NCI-H2107 treated with DMSO at 0.1 percent for 48 hours (cell line): ENCODE data around the gene CTNNBIP1.

Source experiments
- DNase-seq: peaks from one replicate; lab custom pipeline; 2025; ENCODE audit not compliant: unreplicated experiment; lab: John Stamatoyannopoulos, UW

The CTNNBIP1 gene

DNA sequence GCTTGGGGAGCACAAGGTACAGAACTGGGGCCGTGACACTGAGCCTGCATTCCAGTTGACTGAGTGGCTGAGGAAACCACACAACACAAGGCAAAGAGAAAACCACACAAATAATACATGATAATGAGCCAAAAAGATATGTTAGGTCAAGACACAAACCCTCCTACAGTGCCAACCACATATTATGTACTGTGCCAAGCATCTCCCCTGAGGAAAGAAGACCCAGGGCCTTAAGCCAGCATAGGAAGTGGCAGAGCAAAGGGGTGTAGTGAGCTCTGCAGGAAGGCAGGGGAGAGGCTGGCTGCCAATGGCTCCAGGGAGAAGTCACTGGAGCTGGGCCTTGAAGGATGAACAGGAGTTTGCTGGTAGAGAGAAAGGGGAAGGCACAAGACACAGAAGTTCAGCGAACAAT, 28.2 kb downstream of the CTNNBIP1 start:
- no peak for DNase-seq

- no peak for DNase-seq
Measured at GRCh38 chr1:9878404-9878803, 31.7 kb downstream of the CTNNBIP1 start.

DNA sequence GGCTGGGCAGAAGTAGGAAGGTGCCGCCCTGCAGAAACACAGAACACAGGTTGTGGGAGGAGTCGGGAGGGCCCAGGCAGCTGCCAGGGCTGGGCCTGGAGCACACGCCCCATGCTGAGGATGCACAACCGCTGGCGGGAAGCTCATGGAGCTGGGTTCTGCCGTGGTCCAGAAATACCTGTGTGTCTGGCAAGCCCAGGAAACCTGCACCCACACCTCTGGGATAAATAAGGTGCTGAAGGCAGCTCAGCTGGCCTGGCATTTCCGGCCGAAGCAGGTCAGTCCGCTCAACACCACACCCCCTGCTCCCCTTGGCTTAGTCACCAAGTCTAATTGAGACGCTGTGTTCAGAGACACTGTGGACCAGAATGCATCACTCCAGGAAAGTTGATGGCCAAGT, 32.1 kb downstream of the CTNNBIP1 start:
- no peak for DNase-seq

- no peak for DNase-seq
Measured at GRCh38 chr1:9875636-9876000, 34.5 kb downstream of the CTNNBIP1 start.

- no peak for DNase-seq
Measured at GRCh38 chr1:9874959-9875635, 35.0 kb downstream of the CTNNBIP1 start.

DNA sequence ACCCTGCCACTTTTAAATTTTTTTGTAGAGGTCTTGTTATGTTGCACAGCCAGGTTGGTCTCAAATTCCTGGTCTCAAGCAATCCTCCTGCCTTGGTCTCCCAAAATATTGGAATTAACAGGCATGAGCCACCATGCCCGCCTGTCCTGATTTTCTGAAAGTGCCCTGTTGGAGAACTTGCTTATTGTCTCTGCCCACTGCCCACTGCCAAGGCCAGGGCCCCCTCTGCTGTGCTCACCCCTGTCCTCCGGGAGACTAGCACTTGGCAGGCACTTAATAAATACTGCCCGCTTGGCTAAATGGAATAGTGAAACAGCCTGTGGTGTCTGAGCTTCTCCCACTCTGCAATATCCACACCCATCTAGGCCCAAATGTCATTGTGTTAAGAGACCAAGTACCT, 35.7 kb downstream of the CTNNBIP1 start:
- DNase-seq, result no peak

- DNase-seq, result no peak
Measured at GRCh38 chr1:9873992-9874391, 36.1 kb downstream of the CTNNBIP1 start.

GRCh38 chr1:9873385-9873784, 36.7 kb downstream of the CTNNBIP1 start:
- DNase-seq, result no peak

DNA sequence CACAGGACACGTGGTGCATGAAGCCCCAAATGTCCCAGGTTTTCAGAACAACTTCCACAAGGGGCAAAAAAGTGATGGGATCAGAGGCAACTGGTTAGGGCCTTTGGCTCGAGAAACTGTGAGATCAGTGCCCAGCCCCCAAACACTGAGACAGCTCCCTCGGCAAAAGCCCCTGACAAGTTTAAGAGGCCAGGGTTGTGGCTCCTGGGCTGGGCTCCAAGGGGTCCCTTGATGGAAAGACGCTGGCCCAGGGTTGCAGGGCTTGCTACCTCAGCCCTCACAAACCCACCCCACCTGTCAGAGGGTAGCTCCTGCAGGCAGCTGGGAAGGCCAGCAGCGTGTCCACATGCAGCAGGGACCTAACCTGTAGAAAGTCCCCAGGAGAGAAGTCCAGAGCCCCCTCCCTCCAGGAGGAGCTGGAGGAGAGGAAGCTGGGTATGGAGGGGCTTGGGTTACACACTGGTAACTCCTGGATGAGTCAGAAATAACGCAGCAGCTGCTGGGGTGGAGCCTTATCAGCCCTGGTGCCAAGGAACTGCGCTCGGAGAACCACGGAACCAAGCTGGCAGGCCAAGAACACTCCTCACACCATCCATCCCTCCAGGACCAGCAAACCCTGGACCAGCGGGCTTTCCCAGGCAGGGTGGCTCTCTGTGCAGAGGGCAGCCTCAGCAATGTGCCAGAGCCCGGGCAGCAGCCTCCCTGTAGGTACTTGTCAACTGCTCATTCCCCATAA, 37.5 kb downstream of the CTNNBIP1 start:
- DNase-seq, result no peak

DNA sequence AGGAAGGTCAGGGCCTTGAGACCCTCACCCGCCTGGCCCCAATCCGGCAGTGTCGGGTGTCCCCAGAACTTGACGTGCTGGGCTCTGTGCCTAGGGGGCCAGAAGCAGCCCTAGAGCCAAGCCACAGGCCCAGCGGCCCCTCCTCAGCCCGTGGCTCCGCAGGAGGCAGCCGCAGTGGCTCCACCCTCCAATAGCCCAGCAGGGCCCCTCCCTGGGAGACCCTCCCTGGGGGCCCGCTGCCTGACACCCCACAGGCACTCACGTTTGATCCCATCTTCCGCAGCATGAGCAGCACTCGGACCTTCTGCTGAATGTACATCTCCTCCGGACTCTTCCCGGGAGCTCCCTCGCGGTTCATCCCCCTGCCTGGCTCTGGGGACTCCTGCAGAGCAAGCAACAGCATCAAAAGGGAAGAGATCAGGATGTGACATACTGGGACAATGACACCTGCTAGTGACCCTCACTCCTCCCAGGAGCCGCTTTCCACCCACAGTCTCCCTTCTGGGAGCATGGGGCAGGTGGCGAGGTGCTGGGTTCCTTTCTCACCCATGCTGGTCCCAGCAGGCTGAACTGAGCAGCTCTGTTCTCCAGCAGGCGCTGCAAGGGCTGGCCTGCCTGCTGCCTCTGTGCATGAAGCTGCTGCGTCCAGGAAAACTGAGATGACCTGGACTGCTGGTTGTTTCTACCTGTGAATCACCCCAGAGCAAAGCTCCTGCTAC, 38.2 kb downstream of the CTNNBIP1 start:
- no peak for DNase-seq

GRCh38 chr1:9871021-9871420, 39.0 kb downstream of the CTNNBIP1 start:
- DNase-seq, result no peak

GRCh38 chr1:9870572-9870971, 39.5 kb downstream of the CTNNBIP1 start:
- no peak for DNase-seq

GRCh38 chr1:9869831-9870251, 40.2 kb downstream of the CTNNBIP1 start:
- no peak for DNase-seq

GRCh38 chr1:9868244-9868590, 41.9 kb downstream of the CTNNBIP1 start:
- DNase-seq, result no peak

DNA sequence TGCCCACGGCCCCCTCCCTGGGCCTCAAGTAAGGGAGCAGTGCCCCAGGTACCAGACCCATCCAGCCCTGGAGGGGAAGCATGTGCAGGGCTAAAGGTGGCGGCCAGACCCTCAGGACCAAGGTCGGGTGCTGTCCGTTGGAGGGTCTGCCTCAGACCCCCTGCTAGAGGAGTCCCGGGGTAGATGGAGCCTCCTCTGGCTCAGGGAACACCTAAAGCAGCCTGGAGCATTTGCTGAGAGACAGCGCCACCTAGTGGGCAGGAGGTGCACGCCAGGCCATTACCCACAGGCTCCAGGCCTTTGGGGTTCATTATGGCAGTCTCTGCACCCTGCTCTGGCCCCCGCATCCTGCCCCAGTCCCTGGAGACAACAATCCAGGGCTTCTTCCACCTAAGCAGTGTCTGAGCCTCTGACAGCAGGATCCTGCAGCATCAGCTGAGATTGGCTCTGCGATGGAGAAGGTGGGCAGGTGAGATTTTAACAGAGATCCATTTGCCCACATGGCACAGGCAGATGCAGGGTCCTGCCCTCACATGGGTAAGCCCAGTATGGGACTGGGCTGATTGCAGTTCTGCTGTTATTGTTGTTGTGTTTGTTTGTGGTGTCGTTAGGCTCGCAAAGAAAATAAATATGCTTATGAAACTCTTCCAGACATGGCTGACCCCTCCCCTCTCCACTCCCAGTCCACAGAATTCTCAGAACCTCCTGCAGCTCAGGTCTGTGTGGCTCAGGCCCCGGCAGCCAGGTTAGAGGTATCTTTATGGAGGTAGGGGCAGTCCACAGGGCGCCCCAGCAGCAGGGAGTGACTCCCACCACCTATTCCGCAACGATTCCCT, 42.4 kb downstream of the CTNNBIP1 start:
- peak; percentile 14 for DNase-seq

DNA sequence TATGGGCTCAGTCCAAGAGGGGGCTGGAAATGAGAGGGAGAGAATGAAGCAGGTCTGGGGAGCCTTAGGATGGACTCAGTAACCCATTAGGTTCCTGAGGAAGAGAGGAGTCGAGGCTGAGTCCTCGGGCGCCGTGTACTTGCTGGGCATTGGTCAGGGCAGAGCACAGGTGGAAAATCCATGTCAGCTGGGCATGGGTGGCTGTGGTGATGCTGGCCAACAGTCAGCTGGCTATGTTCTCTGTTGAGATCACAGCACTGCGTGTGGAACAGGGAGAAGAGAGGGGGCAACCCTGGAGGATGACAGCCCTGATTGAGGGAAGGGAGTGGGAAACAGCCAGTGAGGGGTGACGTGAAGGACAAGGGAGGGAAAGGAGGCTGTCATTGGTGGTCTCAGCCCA, 43.2 kb downstream of the CTNNBIP1 start:
- DNase-seq, result no peak

DNA sequence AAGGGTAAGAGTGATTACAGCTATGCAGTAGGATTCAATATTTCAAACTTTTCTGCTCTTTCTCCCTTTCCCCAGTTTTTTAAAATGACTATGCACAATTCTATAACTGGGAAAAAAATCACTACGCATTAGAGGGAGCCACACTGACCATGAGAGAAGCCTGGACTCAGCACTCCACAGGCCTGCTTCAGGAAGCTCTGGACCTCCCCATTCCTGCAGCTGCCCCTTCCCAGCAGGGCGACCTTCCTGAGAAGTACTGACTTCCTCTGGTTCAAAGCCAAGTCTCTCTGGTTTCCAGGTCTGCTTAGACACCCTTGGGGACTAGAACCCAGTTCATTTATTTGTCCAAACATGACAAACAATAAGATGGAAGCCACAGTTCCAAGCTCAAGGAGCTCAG, 44.3 kb downstream of the CTNNBIP1 start:
- no peak for DNase-seq

- DNase-seq, result no peak
Measured at GRCh38 chr1:9863371-9863770, 46.7 kb downstream of the CTNNBIP1 start.

DNA sequence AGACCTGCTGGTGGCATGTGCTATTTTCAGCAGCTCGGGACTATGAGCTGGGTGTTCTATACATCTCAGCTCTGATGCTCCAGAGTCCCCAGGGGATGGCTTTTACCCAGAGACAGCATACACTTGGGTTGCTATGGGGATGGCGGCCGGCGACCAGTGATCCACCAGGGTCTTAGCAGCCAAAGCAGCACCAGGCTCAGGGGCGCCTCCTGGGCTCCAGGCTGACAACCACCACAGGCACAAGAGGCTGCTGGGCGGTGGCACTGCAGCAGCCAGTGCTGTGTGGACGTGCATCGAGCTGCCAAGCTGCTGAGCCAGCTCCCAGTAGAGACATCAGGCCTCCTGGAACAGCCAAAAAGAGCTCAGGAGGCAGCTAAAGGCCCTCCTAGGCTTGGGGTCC, 48.7 kb downstream of the CTNNBIP1 start:
- no peak for DNase-seq

DNA sequence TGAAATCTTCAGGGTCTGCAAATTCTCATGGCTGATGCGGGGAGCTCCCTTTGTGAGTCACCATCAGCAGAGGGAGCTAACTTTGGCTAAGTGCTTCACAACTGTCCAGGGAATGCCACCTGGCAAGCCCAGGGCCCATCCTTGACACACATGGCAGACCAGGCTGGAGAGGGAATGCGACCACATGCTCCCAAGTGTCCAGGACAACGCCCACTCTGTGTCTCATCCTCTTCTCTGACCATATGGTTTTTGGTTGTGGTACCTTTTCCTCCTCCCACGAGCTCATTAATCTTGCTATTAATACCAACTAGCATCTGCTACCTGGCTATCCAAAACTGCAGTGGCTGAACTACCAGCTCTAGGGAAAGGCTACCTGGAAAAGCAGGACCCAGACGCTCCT, 49.2 kb downstream of the CTNNBIP1 start:
- DNase-seq, result no peak

DNA sequence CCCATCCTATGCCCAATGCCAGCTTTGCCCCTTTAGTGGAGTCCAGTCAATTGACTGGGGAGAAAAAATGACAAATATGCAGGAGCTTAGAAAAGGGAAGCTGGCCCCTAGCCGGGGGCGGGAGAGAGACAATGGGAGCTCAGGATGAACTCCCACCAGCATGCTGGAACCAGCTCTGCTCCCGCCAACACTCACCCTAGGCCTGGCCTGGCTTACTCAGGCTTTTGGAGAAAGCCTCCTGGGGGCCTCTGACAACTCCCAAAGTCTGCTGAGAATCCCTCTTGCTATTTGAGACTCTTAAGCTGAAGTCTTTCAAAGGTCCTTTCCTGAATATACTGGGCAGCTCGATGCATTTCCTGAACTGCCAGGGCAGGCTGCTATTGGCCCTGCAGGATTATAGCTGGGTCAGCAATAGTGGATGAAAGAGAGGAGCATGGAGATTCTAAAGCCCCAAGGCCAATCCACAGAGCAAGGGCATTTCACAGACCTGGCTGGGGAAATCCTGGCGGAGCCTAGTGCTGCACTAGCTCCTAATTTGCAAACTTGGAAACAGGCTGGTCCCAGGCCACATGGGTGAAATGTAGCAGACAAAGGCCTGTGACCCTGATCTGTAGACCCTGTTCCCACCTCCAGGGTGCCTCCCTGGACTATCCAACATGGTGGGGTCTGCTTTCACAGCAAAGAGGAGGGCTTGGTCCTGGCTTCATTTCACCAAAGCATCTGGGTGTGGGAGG, 50.6 kb downstream of the CTNNBIP1 start:
- no peak for DNase-seq
